Activated naive CD4-positive, alpha-beta T cell treated with anti-CD3 and anti-CD28 coated beads, Interleukin-2, amount 50 U/mL, for 72 hours (primary cell): ENCODE results near the gene MIR17HG. TPM values are rescaled to one million over a fixed set of nuclear protein-coding genes. Genes with fewer than 3 reads are reported as not detected.

Experiments used
- ATAC-seq, 2 donors: fragments of 150-1000 bp; cut with Tn5 transposase; 2 replicates each; pipeline ENCODE4 v1.10.0; 2021; ENCODE audit warnings: mild to moderate bottlenecking in 2 of 2, moderate library complexity in 2 of 2
- DNase-seq, 2 donors: peaks; one replicate each; pipeline ENCODE4 v3.0.0; 2021 to 2022; ENCODE audit warnings: low spot score in 2 of 2
- H3K27ac Mint-ChIP-seq, 2 donors: one replicate each; pipeline ENCODE4 v1.8.0; 2022; ENCODE audit warnings: mild to moderate bottlenecking in 2 of 2, mixed read lengths in 2 of 2
- H3K36me3 Mint-ChIP-seq, 2 donors: one replicate each; pipeline ENCODE4 v1.8.0; 2022; ENCODE audit warnings: mixed read lengths in 2 of 2
- H3K9me3 Mint-ChIP-seq, 2 donors: one replicate each; pipeline ENCODE4 v1.8.0; 2022; ENCODE audit warnings: mixed read lengths in 2 of 2
- total RNA-seq, 2 donors: library from RNA; stranded (reverse); gene quantifications; one replicate each; pipeline ENCODE4 v1.2.3, GENCODE V29; 2022

The MIR17HG gene
- total RNA-seq, 2 donors from 2014 or later: 11.5 to 25.8 TPM

- Mint-ChIP-seq H3K9me3 (no peaks in the 10 kb centered on the region), H3K36me3 (peaks cover 14 to 46% of the 10 kb centered on the region in 2 donors), H3K27ac (peak overlapping the region in 1 of 2 donors; percentile 45)
- ATAC-seq (no peak), DNase-seq (no peak)
Observed at GRCh38 chr13:91356919-91357612, 9.6 kb downstream of the MIR17HG start.

DNA sequence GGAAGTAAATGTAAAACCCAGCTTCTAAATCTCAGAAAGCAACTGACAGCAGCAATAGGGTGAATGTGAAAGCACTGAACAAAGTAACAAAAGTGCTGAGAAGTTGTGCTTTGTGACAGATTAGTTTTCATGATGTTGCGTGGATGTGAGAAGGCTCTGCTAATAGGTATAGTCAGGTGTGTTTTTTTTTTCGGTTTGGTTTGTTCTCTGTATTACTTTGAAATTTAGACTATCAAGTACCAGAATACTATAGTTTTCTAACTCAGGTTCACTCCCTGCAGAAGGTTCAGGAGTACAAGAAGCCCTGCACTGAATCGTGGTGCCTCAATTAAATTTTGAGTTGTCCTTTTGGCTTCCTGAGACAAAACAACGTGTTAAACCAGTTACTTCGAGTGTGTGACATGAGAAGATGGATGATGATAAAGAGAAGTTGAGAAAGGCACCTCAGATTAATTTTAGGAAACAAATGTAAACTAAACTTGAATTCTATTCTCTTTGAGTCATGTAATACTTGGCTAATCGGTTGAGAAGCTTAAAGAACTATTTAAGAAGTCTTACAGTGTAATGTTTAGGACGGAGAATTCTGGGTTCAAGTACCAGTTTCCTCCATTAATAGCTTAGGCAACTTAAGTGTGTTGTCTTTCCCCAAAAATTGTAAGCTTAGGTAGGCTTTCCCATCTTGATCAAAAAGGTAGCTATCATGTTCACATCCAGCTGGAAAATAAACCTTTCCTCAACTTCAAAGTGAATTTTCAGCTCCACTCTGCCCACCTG, 10.3 kb downstream of the MIR17HG start:
- DNase-seq (no peak), ATAC-seq (no peak)
- no peaks in the 10 kb centered on the region for H3K9me3 Mint-ChIP-seq
- H3K27ac Mint-ChIP-seq: peak overlapping the region in 1 of 2 donors; percentile 15
- H3K36me3 Mint-ChIP-seq: peaks cover 14 to 44% of the 10 kb centered on the region in 2 donors

DNA sequence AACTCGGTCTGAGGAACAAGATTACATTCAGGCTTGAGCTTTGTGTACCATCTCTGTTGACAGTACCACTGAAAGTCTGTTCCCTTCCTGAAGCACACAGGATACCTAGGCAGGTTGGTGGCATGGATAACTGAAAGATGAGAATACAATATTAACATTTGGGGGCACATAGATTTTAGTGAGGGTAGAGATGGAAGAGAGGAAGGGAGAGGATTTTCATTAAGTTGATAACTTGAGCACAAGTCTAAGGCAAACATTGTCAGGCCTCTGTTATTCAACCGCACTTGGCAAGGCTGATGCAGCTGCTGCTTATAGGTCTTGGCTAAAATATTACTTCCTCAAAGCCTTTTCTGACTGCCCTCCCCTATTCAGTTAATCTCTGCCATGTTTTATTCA, 10.9 kb downstream of the MIR17HG start:
- ATAC-seq: no peak
- Mint-ChIP-seq H3K36me3 (peaks cover 12 to 39% of the 10 kb centered on the region in 2 donors), H3K27ac (no peak overlapping the region), H3K9me3 (no peaks in the 10 kb centered on the region)
- DNase-seq: no peak

DNA sequence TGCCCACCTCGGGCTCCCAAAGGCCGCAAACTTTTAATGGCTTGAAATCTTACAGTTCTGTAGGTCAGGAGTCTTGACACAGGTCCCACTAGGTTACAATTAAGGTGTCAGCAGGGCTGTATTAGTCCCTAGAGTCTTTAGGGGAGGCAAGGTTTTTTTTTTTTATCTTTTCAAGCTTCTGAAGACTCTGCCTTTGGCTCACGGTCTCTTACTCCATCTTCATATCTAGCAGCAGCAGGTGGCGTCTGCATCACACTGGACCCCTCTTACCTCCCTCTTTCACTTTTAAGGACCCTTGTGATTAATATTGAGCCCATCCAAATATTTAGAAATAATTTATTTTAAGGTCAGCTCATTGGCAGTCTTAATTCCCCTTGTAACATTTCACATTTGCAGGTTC, 11.6 kb downstream of the MIR17HG start:
- Mint-ChIP-seq H3K9me3 (no peaks in the 10 kb centered on the region), H3K36me3 (peaks cover 5 to 31% of the 10 kb centered on the region in 2 donors), H3K27ac (no peak overlapping the region)
- DNase-seq (no peak), ATAC-seq (peak in 1 of 2 donors; percentile 20)

GRCh38 chr13:91359631-91360030, 12.1 kb downstream of the MIR17HG start:
- no peaks in the 10 kb centered on the region for H3K9me3 Mint-ChIP-seq
- no peak overlapping the region for H3K27ac Mint-ChIP-seq
- no peak for ATAC-seq
- no peak for DNase-seq
- peaks cover 4 to 26% of the 10 kb centered on the region in 2 donors for H3K36me3 Mint-ChIP-seq

DNA sequence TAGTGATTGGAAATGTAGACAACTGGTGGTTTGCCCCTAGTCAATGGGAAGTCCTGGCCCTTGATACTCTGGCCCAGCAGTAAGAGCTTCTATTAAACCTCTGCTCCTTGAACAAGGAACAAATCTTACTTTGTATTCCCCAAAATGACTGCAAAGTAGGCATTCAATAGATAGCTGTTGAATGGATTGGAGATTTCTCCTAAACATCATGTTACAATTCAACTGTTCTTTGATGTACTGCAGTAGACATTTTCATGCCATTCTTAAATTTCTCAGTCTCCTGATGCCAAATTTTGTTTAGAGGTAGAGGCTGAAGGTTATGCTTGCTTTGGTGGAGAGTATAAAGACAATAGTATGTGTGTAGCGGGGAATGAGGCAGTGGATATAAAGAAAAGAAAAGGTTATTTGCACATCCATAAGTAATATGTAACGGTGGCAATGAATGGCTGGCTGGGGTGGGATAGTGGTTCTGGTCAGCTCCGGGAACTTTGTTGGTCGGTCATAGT, 12.8 kb downstream of the MIR17HG start:
- no peaks in the 10 kb centered on the region for H3K9me3 Mint-ChIP-seq
- ATAC-seq (no peak), DNase-seq (no peak)
- peak overlapping the region in 1 of 2 donors; percentile 18 for H3K27ac Mint-ChIP-seq
- H3K36me3 Mint-ChIP-seq: peaks cover 0 to 20% of the 10 kb centered on the region in 2 donors

- Mint-ChIP-seq H3K9me3 (peaks cover under 1 to 3% of the 10 kb centered on the region in 2 donors), H3K36me3 (peaks cover 0 to 7% of the 10 kb centered on the region in 2 donors), H3K27ac (no peak overlapping the region)
- DNase-seq (no peak), ATAC-seq (no peak)
Observed at GRCh38 chr13:91361755-91362271, 14.3 kb downstream of the MIR17HG start.

DNA sequence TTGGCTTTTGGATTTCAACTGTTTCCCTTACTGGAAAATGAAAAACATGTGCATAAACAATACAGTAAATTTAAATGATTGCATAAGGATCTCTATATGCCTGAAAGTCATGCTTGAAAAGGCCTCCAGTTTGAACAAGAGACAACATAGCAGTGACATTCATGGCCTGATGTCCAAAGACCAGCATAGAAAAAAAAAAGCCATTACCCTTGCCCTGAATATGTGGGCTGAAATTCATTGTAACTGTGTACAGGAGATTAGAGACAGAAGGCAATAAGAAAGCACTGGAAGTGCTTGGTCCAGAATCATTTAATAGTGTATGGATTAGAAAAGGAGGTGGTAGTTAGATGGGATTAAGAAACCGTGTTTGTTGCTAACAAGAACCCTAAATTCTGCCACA, 15.4 kb downstream of the MIR17HG start:
- ATAC-seq: no peak
- H3K9me3 Mint-ChIP-seq: peaks cover 3 to 6% of the 10 kb centered on the region in 2 donors
- H3K36me3 Mint-ChIP-seq: no peaks in the 10 kb centered on the region
- H3K27ac Mint-ChIP-seq: no peak overlapping the region
- no peak for DNase-seq

- DNase-seq: no peak
- Mint-ChIP-seq H3K36me3 (no peaks in the 10 kb centered on the region), H3K9me3 (peaks cover 3 to 6% of the 10 kb centered on the region in 2 donors), H3K27ac (peak overlapping the region in 1 of 2 donors; percentile 88)
- no peak for ATAC-seq
Observed at GRCh38 chr13:91368101-91368500, 20.6 kb downstream of the MIR17HG start.

DNA sequence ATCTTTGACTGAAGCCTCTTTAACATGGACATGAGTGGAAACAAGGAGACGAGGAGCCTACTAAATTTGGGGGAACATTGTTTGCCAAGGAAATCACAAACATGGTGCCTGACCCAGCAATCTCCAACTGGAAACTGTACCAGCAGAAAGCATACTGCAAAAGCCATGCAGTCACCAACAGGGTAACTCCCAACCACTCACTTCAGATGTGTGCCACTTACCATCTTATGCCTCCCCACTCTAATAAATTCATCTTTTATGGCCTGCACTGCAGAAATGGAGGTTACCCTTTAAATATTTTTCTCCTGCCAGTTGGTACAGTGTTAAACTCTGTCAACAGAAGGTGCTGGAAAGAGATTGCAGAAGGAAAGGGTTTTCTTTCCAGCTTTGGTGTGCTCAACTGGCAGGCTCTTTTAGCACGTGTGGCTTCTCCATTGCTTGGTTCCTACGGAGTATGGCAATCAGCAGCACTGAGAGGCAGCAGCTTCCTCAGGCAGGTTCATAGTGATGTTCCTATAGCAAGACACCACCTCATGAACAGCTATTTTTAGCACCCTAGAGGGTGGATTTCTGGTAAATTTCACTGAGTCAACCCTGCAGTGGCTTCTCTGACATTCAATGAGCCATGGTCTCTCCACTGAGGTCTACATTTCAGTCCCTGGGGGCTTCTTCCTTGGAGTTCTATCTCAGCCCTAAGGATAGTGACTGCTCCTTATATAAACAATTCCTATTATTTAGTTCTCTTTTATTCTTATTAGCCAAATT, 21.4 kb downstream of the MIR17HG start:
- ATAC-seq (peak; percentile 84 to 88), DNase-seq (peak in 1 of 2 donors; percentile 17)
- peaks cover 3 to 6% of the 10 kb centered on the region in 2 donors for H3K9me3 Mint-ChIP-seq
- H3K36me3 Mint-ChIP-seq: no peaks in the 10 kb centered on the region
- H3K27ac Mint-ChIP-seq: peak overlapping the region; percentile 75 to 88

DNA sequence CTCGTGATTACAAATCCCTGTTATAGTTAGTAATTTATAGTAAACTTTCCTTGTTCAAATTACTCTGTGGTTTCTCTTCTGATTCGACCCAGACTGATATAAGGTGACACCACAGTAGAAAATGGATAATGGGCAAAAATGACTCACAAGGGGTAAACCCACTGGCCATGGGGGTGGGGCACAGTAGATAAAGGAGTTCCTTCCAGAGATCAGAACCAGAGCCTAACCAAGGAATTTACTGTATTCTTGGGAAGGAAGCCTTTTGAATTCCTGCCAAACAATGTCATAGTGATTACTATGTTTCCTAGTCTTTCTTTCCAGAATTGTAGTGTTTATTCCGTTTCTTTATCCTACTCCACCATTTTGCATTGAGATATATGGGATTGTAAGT, 21.9 kb downstream of the MIR17HG start:
- ATAC-seq: peak; percentile 66 to 84
- peak overlapping the region; percentile 75 to 88 for H3K27ac Mint-ChIP-seq
- no peaks in the 10 kb centered on the region for H3K36me3 Mint-ChIP-seq
- DNase-seq: peak in 1 of 2 donors; percentile 36
- H3K9me3 Mint-ChIP-seq: peaks cover 3 to 6% of the 10 kb centered on the region in 2 donors

DNA sequence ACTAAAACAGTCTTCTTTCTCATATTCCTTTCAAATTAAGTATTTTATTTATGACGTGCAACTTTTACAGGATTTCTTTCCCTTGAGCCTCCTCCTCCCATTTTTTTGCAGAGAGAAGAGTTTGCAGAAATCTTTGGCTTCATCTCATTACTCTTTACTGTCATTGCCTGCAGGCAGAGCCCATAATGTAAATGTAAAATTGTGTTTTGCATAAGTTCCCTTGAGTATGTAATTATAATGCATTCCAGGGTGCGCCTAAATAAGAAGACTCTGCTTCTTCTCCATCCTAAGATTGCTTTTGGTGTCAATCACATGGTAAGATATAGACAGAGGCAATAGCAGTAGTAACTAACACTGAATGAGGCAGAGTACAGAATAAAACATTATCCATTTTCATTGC, 23.0 kb downstream of the MIR17HG start:
- no peak for ATAC-seq
- Mint-ChIP-seq H3K9me3 (peaks cover 3 to 6% of the 10 kb centered on the region in 2 donors), H3K27ac (no peak overlapping the region), H3K36me3 (no peaks in the 10 kb centered on the region)
- DNase-seq: no peak

DNA sequence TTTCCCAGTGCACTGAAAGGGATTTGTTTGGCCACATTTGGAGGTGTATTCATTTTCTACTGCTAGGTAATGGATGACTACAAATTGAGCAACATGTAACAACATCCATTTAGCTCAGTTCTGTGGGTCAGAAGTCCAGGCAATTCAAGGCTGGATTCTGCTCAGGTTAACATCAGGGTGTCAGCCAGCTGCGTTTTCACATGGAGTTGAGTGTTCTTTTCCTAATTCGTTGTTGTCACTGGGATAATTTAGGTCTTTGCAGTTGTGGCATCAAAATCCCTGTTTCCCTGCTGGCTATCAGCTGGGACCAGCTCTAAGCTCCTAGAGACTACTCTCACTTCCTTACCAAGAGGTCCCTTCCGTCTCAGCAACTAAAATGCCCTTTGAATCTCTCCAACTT, 25.4 kb downstream of the MIR17HG start:
- ATAC-seq: no peak

GRCh38 chr13:91375116-91375729, 27.7 kb downstream of the MIR17HG start:
- H3K27ac Mint-ChIP-seq: no peak overlapping the region
- no peaks in the 10 kb centered on the region for H3K9me3 Mint-ChIP-seq

More for the DNA sequence above, 25.4 kb downstream of the MIR17HG start:
- no peak for DNase-seq
- Mint-ChIP-seq H3K9me3 (no peaks in the 10 kb centered on the region), H3K27ac (no peak overlapping the region), H3K36me3 (no peaks in the 10 kb centered on the region)

GRCh38 chr13:91381371-91381770, 33.9 kb downstream of the MIR17HG start:
- no peaks in the 10 kb centered on the region for H3K36me3 Mint-ChIP-seq
- no peak overlapping the region for H3K27ac Mint-ChIP-seq

More at GRCh38 chr13:91375116-91375729, 27.7 kb downstream of the MIR17HG start:
- ATAC-seq (peak; percentile 81 to 90), DNase-seq (no peak)
- H3K36me3 Mint-ChIP-seq: no peaks in the 10 kb centered on the region

GRCh38 chr13:91383836-91384235, 36.3 kb downstream of the MIR17HG start:
- ATAC-seq (peak; percentile 39 to 70), DNase-seq (no peak)
- H3K27ac Mint-ChIP-seq: no peak overlapping the region
- no peaks in the 10 kb centered on the region for H3K9me3 Mint-ChIP-seq
- no peaks in the 10 kb centered on the region for H3K36me3 Mint-ChIP-seq

More at GRCh38 chr13:91381371-91381770, 33.9 kb downstream of the MIR17HG start:
- DNase-seq: no peak
- ATAC-seq: no peak
- H3K9me3 Mint-ChIP-seq: no peaks in the 10 kb centered on the region
